GM19351 (cell line): ENCODE data around the gene AK9.
"Not testable (repeated sequence)": the region's sequence is repeated elsewhere in the genome, so short reads cannot be mapped to it uniquely, and the experiment has no call there.

Experiments
- ATAC-seq: cut with Tn5 transposase; IDR thresholded peaks from one replicate; pipeline ENCODE4 v1.9.1; 2021; ENCODE audit warnings: mild to moderate bottlenecking, moderate library complexity; ENCODE audit not compliant: unreplicated experiment

Gene AK9

GRCh38 chr6:109628158-109629000, 62.6 kb downstream of the AK9 start:
- ATAC-seq, result no peak

- no peak for ATAC-seq
Observed at GRCh38 chr6:109626311-109626710, 64.7 kb downstream of the AK9 start.

- ATAC-seq, result no peak
Observed at GRCh38 chr6:109625199-109625598, 65.8 kb downstream of the AK9 start.

GRCh38 chr6:109623288-109623687, 67.7 kb downstream of the AK9 start:
- no peak for ATAC-seq

- no peak for ATAC-seq
Observed at GRCh38 chr6:109612268-109612667, 78.7 kb downstream of the AK9 start.

- no peak for ATAC-seq
Observed at GRCh38 chr6:109611502-109611901, 79.5 kb downstream of the AK9 start.

GRCh38 chr6:109610590-109610989, 80.4 kb downstream of the AK9 start:
- ATAC-seq, result no peak

GRCh38 chr6:109609737-109610136, 81.3 kb downstream of the AK9 start:
- no peak for ATAC-seq

- no peak for ATAC-seq
Observed at GRCh38 chr6:109606359-109606758, 84.6 kb downstream of the AK9 start.

GRCh38 chr6:109595998-109596397, 95.0 kb downstream of the AK9 start:
- ATAC-seq, result no peak

GRCh38 chr6:109580519-109580918, 110.5 kb downstream of the AK9 start:
- no peak for ATAC-seq

- ATAC-seq, result peak; percentile 100
Observed at GRCh38 chr6:109579361-109579760, 111.6 kb downstream of the AK9 start.

GRCh38 chr6:109569901-109570300, 121.1 kb downstream of the AK9 start:
- not testable (repeated sequence) for ATAC-seq

- no peak for ATAC-seq
Observed at GRCh38 chr6:109561844-109562243, 129.2 kb downstream of the AK9 start.

- ATAC-seq, result no peak
Observed at GRCh38 chr6:109531446-109531845, 159.6 kb downstream of the AK9 start.

- no peak for ATAC-seq
Observed at GRCh38 chr6:109527989-109528388, 163.0 kb downstream of the AK9 start.

GRCh38 chr6:109526905-109527628, 163.9 kb downstream of the AK9 start:
- ATAC-seq, result no peak

- no peak for ATAC-seq
Observed at GRCh38 chr6:109524129-109524528, 166.9 kb downstream of the AK9 start.

- ATAC-seq, result no peak
Observed at GRCh38 chr6:109523478-109523877, 167.5 kb downstream of the AK9 start.

GRCh38 chr6:109521080-109521479, 169.9 kb downstream of the AK9 start:
- no peak for ATAC-seq

- ATAC-seq, result not testable (repeated sequence)
Observed at GRCh38 chr6:109519647-109520046, 171.4 kb downstream of the AK9 start.

GRCh38 chr6:109516929-109517328, 174.1 kb downstream of the AK9 start:
- ATAC-seq, result no peak
